ENCODE data around the gene RPP30.

RPP30 gene

GRCh38 chr10:90916392-90917237 is 44.8 kb downstream of the RPP30 start:
- Histone ChIP-seq H3K9me3 (ENCODE audit: control insufficient read depth, insufficient read depth, low read length) (no peaks in the 10 kb centered on the region), H3K4me3 (ENCODE audit: low read length) (no peak overlapping the region), H3K36me3 (ENCODE audit: control insufficient read depth, insufficient read depth, low read length) (no peaks in the 10 kb centered on the region), H3K27me3 (ENCODE audit: control insufficient read depth, insufficient read depth, low read length) (peaks cover 49% of the 10 kb centered on the region), H3K4me1 (ENCODE audit: control insufficient read depth, insufficient read depth, low read length) (no peaks in the 10 kb centered on the region), H3K27ac (ENCODE audit: low read length) (no peak overlapping the region)
- no CpG with 5 or more reads among the region's 6 CpGs for WGBS (ENCODE audit: insufficient coverage, insufficient read length)
- no peak for DNase-seq (ENCODE audit: low read depth, low spot score)

- no peak overlapping the region for H3K4me3 ChIP-seq (ENCODE audit: low read length)
- H3K36me3 ChIP-seq (ENCODE audit: control insufficient read depth, insufficient read depth, low read length): no peaks in the 10 kb centered on the region
- no peaks in the 10 kb centered on the region for H3K4me1 ChIP-seq (ENCODE audit: control insufficient read depth, insufficient read depth, low read length)
- no peaks in the 10 kb centered on the region for H3K9me3 ChIP-seq (ENCODE audit: control insufficient read depth, insufficient read depth, low read length)
- H3K27me3 ChIP-seq (ENCODE audit: control insufficient read depth, insufficient read depth, low read length): peaks cover 56% of the 10 kb centered on the region
- no peak overlapping the region for H3K27ac ChIP-seq (ENCODE audit: low read length)
- no CpG with 5 or more reads among the region's 8 CpGs for WGBS (ENCODE audit: insufficient coverage, insufficient read length)
- no peak for DNase-seq (ENCODE audit: low read depth, low spot score)
Measured at GRCh38 chr10:90917238-90917967, 45.6 kb downstream of the RPP30 start.

- H3K4me3 ChIP-seq (ENCODE audit: low read length): no peak overlapping the region
- no CpG with 5 or more reads among the region's 3 CpGs for WGBS (ENCODE audit: insufficient coverage, insufficient read length)
- no peaks in the 10 kb centered on the region for H3K36me3 ChIP-seq (ENCODE audit: control insufficient read depth, insufficient read depth, low read length)
- no peaks in the 10 kb centered on the region for H3K9me3 ChIP-seq (ENCODE audit: control insufficient read depth, insufficient read depth, low read length)
- peaks cover 60% of the 10 kb centered on the region for H3K27me3 ChIP-seq (ENCODE audit: control insufficient read depth, insufficient read depth, low read length)
- H3K27ac ChIP-seq (ENCODE audit: low read length): no peak overlapping the region
- no peaks in the 10 kb centered on the region for H3K4me1 ChIP-seq (ENCODE audit: control insufficient read depth, insufficient read depth, low read length)
- no peak for DNase-seq (ENCODE audit: low read depth, low spot score)
Measured at GRCh38 chr10:90917968-90918318, 46.2 kb downstream of the RPP30 start.

GRCh38 chr10:90919683-90920574 is 48.2 kb downstream of the RPP30 start:
- no peaks in the 10 kb centered on the region for H3K9me3 ChIP-seq (ENCODE audit: control insufficient read depth, insufficient read depth, low read length)
- no peak for DNase-seq (ENCODE audit: low read depth, low spot score)
- peaks cover 73% of the 10 kb centered on the region for H3K27me3 ChIP-seq (ENCODE audit: control insufficient read depth, insufficient read depth, low read length)
- H3K36me3 ChIP-seq (ENCODE audit: control insufficient read depth, insufficient read depth, low read length): no peaks in the 10 kb centered on the region
- H3K4me1 ChIP-seq (ENCODE audit: control insufficient read depth, insufficient read depth, low read length): no peaks in the 10 kb centered on the region
- H3K4me3 ChIP-seq (ENCODE audit: low read length): no peak overlapping the region
- no CpG with 5 or more reads among the region's 8 CpGs for WGBS (ENCODE audit: insufficient coverage, insufficient read length)
- no peak overlapping the region for H3K27ac ChIP-seq (ENCODE audit: low read length)

- Histone ChIP-seq H3K4me1 (ENCODE audit: control insufficient read depth, insufficient read depth, low read length) (peaks cover 1% of the 10 kb centered on the region; the same call in 1 of the 2 replicates), H3K9me3 (ENCODE audit: control insufficient read depth, insufficient read depth, low read length) (no peaks in the 10 kb centered on the region), H3K27me3 (ENCODE audit: control insufficient read depth, insufficient read depth, low read length) (peaks cover 69% of the 10 kb centered on the region), H3K36me3 (ENCODE audit: control insufficient read depth, insufficient read depth, low read length) (no peaks in the 10 kb centered on the region), H3K27ac (ENCODE audit: low read length) (no peak within 1 kb of the TSS), H3K4me3 (ENCODE audit: low read length) (no peak within 1 kb of the TSS)
- no CpG with 5 or more reads among the region's 5 CpGs for WGBS (ENCODE audit: insufficient coverage, insufficient read length)
- DNase-seq (ENCODE audit: low read depth, low spot score): peak; percentile 29
Measured at GRCh38 chr10:90920986-90921666, 49.4 kb downstream of the RPP30 start, which contains the start of gene ANKRD1. ANKRD1 (minus strand) TSS chr10:90921087; CDS start chr10:90921027, 60 bp downstream.

- H3K36me3 ChIP-seq (ENCODE audit: control insufficient read depth, insufficient read depth, low read length): no peaks in the 10 kb centered on the region
- H3K4me1 ChIP-seq (ENCODE audit: control insufficient read depth, insufficient read depth, low read length): peaks cover 1% of the 10 kb centered on the region; the same call in 1 of the 2 replicates
- DNase-seq (ENCODE audit: low read depth, low spot score): no peak
- peaks cover 69% of the 10 kb centered on the region for H3K27me3 ChIP-seq (ENCODE audit: control insufficient read depth, insufficient read depth, low read length)
- no CpG with 5 or more reads among the region's 3 CpGs for whole genome bisulfite sequencing (ENCODE audit: insufficient coverage, insufficient read length)
- no peak overlapping the region for H3K27ac ChIP-seq (ENCODE audit: low read length)
- H3K4me3 ChIP-seq (ENCODE audit: low read length): no peak overlapping the region
- no peaks in the 10 kb centered on the region for H3K9me3 ChIP-seq (ENCODE audit: control insufficient read depth, insufficient read depth, low read length)
Measured at GRCh38 chr10:90921906-90922305, 50.1 kb downstream of the RPP30 start.

- H3K27me3 ChIP-seq (ENCODE audit: control insufficient read depth, insufficient read depth, low read length): peaks cover 76% of the 10 kb centered on the region
- no peaks in the 10 kb centered on the region for H3K36me3 ChIP-seq (ENCODE audit: control insufficient read depth, insufficient read depth, low read length)
- peaks cover 1% of the 10 kb centered on the region; the same call in 1 of the 2 replicates for H3K4me1 ChIP-seq (ENCODE audit: control insufficient read depth, insufficient read depth, low read length)
- H3K9me3 ChIP-seq (ENCODE audit: control insufficient read depth, insufficient read depth, low read length): no peaks in the 10 kb centered on the region
- no CpG with 5 or more reads among the region's 2 CpGs for WGBS (ENCODE audit: insufficient coverage, insufficient read length)
- no peak for DNase-seq (ENCODE audit: low read depth, low spot score)
- no peak overlapping the region for H3K4me3 ChIP-seq (ENCODE audit: low read length)
- no peak overlapping the region for H3K27ac ChIP-seq (ENCODE audit: low read length)
Measured at GRCh38 chr10:90923111-90923731, 51.4 kb downstream of the RPP30 start.

GRCh38 chr10:90924552-90924951 is 52.8 kb downstream of the RPP30 start:
- H3K27me3 ChIP-seq (ENCODE audit: control insufficient read depth, insufficient read depth, low read length): peaks cover 81% of the 10 kb centered on the region
- H3K4me3 ChIP-seq (ENCODE audit: low read length): no peak overlapping the region

GRCh38 chr10:90925079-90926029 is 53.6 kb downstream of the RPP30 start:
- Histone ChIP-seq H3K36me3 (ENCODE audit: control insufficient read depth, insufficient read depth, low read length) (no peaks in the 10 kb centered on the region), H3K27me3 (ENCODE audit: control insufficient read depth, insufficient read depth, low read length) (peaks cover 73% of the 10 kb centered on the region), H3K4me3 (ENCODE audit: low read length) (no peak overlapping the region), H3K4me1 (ENCODE audit: control insufficient read depth, insufficient read depth, low read length) (peaks cover 1% of the 10 kb centered on the region), H3K27ac (ENCODE audit: low read length) (no peak overlapping the region), H3K9me3 (ENCODE audit: control insufficient read depth, insufficient read depth, low read length) (no peaks in the 10 kb centered on the region)
- WGBS (ENCODE audit: insufficient coverage, insufficient read length): no CpG with 5 or more reads among the region's 5 CpGs
- peak; percentile 85 for DNase-seq (ENCODE audit: low read depth, low spot score)

More at GRCh38 chr10:90924552-90924951, 52.8 kb downstream of the RPP30 start:
- peaks cover 1% of the 10 kb centered on the region; the same call in 1 of the 2 replicates for H3K4me1 ChIP-seq (ENCODE audit: control insufficient read depth, insufficient read depth, low read length)
- no peak overlapping the region for H3K27ac ChIP-seq (ENCODE audit: low read length)
- H3K9me3 ChIP-seq (ENCODE audit: control insufficient read depth, insufficient read depth, low read length): no peaks in the 10 kb centered on the region
- no peak for DNase-seq (ENCODE audit: low read depth, low spot score)
- whole genome bisulfite sequencing (ENCODE audit: insufficient coverage, insufficient read length): no CpG with 5 or more reads among the region's 3 CpGs
- no peaks in the 10 kb centered on the region for H3K36me3 ChIP-seq (ENCODE audit: control insufficient read depth, insufficient read depth, low read length)

Measured in iPS DF 6.9 (cell line).